Fibroblast of mammary gland (primary cell): Measurements from ENCODE around the gene PRRT1.

Source experiments
- DNase-seq: peaks from one replicate; pipeline ENCODE4 v3.0.0-alpha.2; 2010; ENCODE audit warnings: low read depth
- H3K4me3 ChIP-seq: 2 replicates; pipeline ENCODE4 v1.5.1; 2011; ENCODE audit warnings: low read depth, mild to moderate bottlenecking, low read length, moderate library complexity; ENCODE audit not compliant: control insufficient read depth
- TF ChIP-seq, protein P1 (sequence below): conservative IDR thresholded peaks from 2 replicates; pipeline ENCODE4 v1.5.1; 2011; ENCODE audit warnings: low read depth, low read length, inconsistent platforms; ENCODE audit not compliant: control insufficient read depth, insufficient read depth

Gene PRRT1

DNA sequence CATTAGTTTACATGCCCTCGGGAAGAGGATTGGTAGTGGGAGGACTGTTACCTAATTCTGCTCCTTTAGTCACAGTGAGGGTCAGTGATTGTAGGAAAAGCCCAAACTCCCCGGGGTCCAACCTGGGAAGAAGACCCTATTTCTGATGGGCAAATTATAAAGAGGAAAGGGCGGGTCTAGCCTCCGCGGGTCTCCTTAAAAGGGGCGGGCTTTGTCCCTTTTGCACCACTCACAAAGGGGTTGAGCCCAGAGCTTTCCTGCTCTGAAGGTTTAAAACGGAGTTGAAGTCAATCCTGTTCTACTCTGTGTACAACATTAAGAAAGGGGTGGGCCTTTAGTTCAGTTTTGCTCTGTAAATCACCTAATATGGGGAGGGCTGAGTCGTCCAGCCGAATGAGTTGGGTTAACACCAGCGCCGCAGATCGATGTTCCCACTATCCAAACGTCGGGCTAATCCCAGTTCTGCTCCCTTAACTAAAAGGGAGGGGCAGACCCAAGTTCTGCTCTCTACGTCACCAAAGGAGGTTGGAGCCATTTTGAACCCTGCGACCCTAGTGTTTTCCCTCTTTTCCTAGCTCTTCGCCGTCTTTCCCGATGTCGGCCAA is 25.5 kb upstream of the PRRT1 start:
- no peak for DNase-seq
- TF ChIP-seq, protein P1, sequence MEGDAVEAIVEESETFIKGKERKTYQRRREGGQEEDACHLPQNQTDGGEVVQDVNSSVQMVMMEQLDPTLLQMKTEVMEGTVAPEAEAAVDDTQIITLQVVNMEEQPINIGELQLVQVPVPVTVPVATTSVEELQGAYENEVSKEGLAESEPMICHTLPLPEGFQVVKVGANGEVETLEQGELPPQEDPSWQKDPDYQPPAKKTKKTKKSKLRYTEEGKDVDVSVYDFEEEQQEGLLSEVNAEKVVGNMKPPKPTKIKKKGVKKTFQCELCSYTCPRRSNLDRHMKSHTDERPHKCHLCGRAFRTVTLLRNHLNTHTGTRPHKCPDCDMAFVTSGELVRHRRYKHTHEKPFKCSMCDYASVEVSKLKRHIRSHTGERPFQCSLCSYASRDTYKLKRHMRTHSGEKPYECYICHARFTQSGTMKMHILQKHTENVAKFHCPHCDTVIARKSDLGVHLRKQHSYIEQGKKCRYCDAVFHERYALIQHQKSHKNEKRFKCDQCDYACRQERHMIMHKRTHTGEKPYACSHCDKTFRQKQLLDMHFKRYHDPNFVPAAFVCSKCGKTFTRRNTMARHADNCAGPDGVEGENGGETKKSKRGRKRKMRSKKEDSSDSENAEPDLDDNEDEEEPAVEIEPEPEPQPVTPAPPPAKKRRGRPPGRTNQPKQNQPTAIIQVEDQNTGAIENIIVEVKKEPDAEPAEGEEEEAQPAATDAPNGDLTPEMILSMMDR: no peak
- H3K4me3 ChIP-seq: peak overlapping the region; percentile 94

DNA sequence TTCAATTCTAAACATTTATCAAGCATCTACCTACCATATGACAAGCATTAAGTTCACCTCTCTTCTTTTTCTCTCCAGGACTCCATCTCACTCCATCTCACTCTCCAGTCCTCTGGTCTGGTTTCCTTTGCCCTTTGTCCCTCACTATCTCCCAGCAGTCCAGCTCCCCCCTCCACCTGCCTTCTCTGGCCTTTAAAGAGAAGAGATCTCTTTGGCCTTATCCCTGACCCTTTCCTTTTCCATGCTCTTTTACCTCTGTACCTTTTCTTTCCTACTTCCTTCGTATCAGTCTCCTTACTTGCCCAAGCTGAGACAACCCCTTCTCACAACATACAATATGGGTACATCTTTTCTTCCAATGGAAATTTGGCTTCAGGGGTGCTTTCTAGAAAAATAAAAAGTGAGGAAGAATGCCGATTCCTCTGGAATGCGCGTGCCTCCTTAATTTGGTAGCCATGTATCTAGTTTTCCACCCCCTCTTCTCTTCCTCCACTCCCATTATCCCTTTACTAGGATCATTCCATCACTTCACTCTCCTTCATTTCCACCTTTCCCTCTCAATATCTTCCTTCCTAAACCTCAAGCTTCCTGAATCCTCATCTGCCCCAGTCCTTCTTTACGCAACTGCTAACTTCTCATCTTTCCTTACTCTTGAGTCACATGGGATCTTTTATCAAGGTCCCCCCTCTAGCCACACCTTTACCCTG is 24.9 kb upstream of the PRRT1 start:
- TF ChIP-seq, protein P1: no peak
- peak; percentile 85 for DNase-seq

DNA sequence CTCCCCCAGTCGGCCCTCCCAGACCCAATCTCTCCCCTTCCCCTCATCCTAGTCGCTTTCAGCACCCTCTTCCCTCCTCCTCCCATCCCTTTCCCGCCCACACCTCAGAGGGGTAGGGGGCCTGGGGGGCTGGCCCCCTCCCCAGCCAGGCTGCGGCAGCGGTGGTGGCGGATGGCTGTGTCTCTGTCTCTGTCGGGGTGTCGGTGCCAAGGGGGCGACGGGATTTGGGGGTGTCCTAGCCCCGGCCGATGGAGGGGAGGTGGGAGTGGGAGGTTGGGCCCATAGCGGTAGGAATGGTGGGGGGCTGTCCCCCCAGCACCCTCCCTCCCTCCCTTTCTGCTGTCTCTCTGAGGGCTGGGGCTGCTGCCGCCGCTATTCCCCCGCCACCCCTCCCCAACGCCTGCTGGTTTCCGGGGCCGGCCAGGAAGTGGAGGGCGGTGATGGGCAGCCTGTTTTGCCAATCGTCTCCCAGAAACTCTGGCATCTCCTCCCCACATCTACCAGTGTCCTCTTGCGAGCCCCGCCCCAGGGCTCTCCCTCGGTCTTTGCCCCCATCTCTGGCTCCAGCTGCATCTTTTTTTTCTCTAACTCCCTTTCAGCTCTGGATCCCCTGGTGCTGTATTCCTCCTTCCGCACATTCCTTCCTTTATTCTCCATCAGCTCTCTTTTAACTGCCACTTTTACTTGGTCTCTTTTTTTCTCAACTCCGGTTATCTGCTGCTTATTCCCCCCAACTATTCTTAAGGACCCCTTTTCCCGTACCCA is 24.2 kb upstream of the PRRT1 start, which contains the start of gene AGPAT1:
AGPAT1 (minus strand) TSS at position 374 of the 765 bp plus-strand sequence. CDS start 4,588 bp downstream, outside the sequence.
- peak; percentile 97 for DNase-seq
- H3K4me3 ChIP-seq: peak within 1 kb of the TSS; percentile 94
- TF ChIP-seq, protein P1: no peak

More for the DNA sequence above, 24.9 kb upstream of the PRRT1 start:
- H3K4me3 ChIP-seq: peak overlapping the region; percentile 94

DNA sequence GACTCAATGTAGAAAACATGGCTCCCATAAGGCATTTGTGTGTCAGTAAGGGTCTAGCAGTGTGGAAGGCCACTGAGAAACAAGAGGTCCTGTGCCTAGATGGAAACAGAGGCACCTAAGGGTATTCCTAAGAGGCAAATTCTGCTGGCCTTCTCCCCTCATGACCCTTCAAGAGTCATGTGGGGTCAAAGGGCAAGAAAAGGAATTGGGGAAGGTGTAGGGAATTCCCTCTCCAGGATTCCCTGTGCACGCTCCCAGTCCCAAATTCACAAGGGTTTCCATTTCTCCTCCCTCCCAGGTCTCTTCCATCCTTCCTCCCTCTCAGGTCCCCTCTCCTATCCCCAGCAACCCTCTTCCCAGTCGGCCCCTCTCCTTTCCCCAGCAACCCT is 23.6 kb upstream of the PRRT1 start:
- peak overlapping the region; percentile 94 for H3K4me3 ChIP-seq
- TF ChIP-seq, protein P1: no peak
- no peak for DNase-seq

DNA sequence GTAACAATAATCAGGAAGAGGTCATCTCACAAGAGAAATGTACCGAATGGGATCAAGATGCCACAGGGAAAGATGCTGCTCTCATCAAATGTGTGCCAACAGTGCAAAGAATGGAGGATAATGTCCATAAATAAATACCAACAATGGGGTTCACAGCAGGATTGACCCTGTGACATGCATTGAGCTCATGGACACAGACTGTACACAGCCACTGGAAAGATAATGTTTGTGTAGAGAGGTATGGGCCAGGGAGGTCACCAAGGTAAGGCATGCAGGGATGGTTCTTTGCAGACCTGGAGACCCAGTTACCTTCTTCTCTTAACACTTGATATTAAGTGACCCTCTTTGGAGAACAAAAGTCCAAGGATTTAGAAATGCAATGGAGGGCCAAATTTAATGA is 22.7 kb upstream of the PRRT1 start:
- TF ChIP-seq, protein P1: no peak
- no peak for DNase-seq
- H3K4me3 ChIP-seq: no peak overlapping the region

DNA sequence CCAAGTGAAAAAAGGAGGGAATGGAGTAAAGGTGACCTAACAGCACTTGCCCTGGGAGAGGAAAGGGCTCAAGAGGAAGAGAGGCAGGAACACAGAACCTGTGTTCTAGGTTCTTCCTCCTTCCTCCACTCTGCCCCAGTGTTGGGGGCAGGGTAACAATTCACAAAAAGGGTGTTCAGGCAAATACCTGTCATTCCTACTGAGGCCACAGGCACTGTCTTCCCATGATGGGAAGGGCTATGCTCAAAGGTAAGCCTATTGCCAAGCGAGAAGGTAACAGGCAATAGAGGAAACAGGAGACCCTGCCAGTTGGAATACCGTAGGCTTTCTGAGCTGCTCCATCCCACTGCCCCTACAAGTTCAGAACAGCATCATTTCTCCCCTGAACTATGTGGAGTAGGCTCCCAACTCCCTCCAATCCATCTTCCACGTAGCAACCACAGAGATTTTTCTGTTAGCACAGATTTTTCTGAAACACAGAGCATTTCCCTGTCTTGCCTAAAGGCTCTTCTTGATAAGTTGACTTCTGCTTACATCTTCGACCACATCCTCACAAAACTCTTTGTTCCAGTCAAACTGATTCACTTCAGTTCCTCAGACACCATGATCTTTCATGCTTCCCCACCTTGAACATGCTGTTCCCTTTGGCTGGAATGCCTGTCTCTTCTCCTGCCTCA is 21.4 kb upstream of the PRRT1 start:
- DNase-seq: no peak
- H3K4me3 ChIP-seq: no peak overlapping the region
- TF ChIP-seq, protein P1: no peak
